ENCODE measurements around the gene OPN5. TPM values are rescaled to one million over a fixed set of nuclear protein-coding genes. Genes with fewer than 3 reads are reported as not detected.

The OPN5 gene
- total RNA-seq, 1 experiment from 2014 or later, result not detected

GRCh38 chr6:47752801-47753200, 29.0 kb upstream of the OPN5 start:
- H3K27ac ChIP-seq (ENCODE audit: low read depth, low read length, poor library complexity, severe bottlenecking), result no peak overlapping the region
- BruUV-seq (replicated peaks), result no TSS peak
- H3K36me3 ChIP-seq (ENCODE audit: insufficient read depth, low read length, poor library complexity, severe bottlenecking), result no peaks in the 10 kb centered on the region
- CTCF ChIA-PET, result no interaction called here
- no peaks in the 10 kb centered on the region for H3K9me3 ChIP-seq (ENCODE audit: low read depth, low read length, poor library complexity, severe bottlenecking)
- intact Hi-C loops (cut with micrococcal nuclease; ENCODE audit: unreplicated experiment), result no loop called here
- no peaks in the 10 kb centered on the region for H3K4me1 ChIP-seq (ENCODE audit: insufficient read depth, low read length, poor library complexity, severe bottlenecking)
- no peaks in the 10 kb centered on the region for H3K27me3 ChIP-seq (replicated peaks; ENCODE audit: insufficient read depth, low read depth, low read length, poor library complexity)
- TF ChIP-seq CTCF (conservative IDR thresholded peaks at IDR 0.05; ENCODE audit: low read depth, low read length) (no peak), EZH2 (IDR thresholded peaks at IDR 0.05; ENCODE audit: borderline replicate concordance, low read depth, low read length, poor library complexity, severe bottlenecking) (no peak)
- POLR2A ChIA-PET (ENCODE audit: low non-redundant PET), result no interaction called here
- H3K4me3 ChIP-seq (ENCODE audit: low read depth, low read length, poor library complexity, severe bottlenecking), result no peak overlapping the region
- no peak for DNase-seq (ENCODE audit: low spot score)

DNA sequence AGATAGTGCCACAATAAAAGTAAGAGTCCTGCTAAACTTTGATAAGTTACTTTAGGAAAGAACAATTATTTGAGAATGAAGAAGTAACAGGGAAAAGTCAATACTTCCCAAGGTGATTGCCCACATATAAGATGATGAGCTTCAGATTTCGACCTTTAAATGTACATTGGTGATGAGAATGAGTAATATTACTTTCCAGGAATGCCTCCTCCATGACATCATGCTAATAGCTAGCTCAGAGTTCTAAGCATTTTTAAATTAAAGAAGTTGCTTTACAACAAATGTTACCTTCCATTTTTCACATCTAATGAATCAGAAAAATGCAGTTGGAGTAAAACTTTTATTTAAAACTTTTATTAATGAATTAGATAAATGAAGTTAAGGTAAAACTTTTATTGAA, 22.5 kb upstream of the OPN5 start:
- H3K36me3 ChIP-seq (ENCODE audit: insufficient read depth, low read length, poor library complexity, severe bottlenecking), result no peaks in the 10 kb centered on the region
- TF ChIP-seq CTCF (conservative IDR thresholded peaks at IDR 0.05; ENCODE audit: low read depth, low read length), result no peak
- no peak for TF ChIP-seq EZH2 (IDR thresholded peaks at IDR 0.05; ENCODE audit: borderline replicate concordance, low read depth, low read length, poor library complexity, severe bottlenecking)
- DNase-seq (ENCODE audit: low spot score), result no peak
- H3K9me3 ChIP-seq (ENCODE audit: low read depth, low read length, poor library complexity, severe bottlenecking), result no peaks in the 10 kb centered on the region
- no peaks in the 10 kb centered on the region for H3K4me1 ChIP-seq (ENCODE audit: insufficient read depth, low read length, poor library complexity, severe bottlenecking)
- ChIA-PET POLR2A (ENCODE audit: low non-redundant PET) (no interaction called here), CTCF (no interaction called here)
- H3K27me3 ChIP-seq (replicated peaks; ENCODE audit: insufficient read depth, low read depth, low read length, poor library complexity), result no peaks in the 10 kb centered on the region
- intact Hi-C loops (cut with micrococcal nuclease; ENCODE audit: unreplicated experiment), result no loop called here
- no peak overlapping the region for H3K27ac ChIP-seq (ENCODE audit: low read depth, low read length, poor library complexity, severe bottlenecking)
- no TSS peak for BruUV-seq (replicated peaks)
- no peak overlapping the region for H3K4me3 ChIP-seq (ENCODE audit: low read depth, low read length, poor library complexity, severe bottlenecking)

DNA sequence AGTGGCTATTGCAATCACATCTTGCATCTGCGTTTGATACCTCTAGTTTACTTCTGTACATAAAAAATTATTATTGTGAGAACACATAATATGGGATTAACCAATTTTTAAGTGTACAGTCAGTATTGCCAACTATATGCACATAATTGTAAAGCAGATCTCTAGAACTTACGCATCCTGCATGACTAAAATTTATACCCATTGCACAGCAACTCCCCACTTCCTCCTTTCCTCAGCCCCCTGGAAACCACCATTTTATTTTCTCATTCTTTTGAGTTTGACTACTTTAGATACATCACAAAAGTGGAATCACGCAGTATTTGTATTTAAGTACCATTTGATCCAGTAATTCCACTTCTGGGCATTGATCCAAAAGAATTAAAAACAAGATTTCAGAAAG, 19.3 kb upstream of the OPN5 start:
- TF ChIP-seq CTCF (conservative IDR thresholded peaks at IDR 0.05; ENCODE audit: low read depth, low read length) (no peak), EZH2 (IDR thresholded peaks at IDR 0.05; ENCODE audit: borderline replicate concordance, low read depth, low read length, poor library complexity, severe bottlenecking) (no peak)
- intact Hi-C loops (cut with micrococcal nuclease; ENCODE audit: unreplicated experiment), result no loop called here
- no TSS peak for BruUV-seq (replicated peaks)
- H3K4me3 ChIP-seq (ENCODE audit: low read depth, low read length, poor library complexity, severe bottlenecking), result no peak overlapping the region
- no peaks in the 10 kb centered on the region for H3K36me3 ChIP-seq (ENCODE audit: insufficient read depth, low read length, poor library complexity, severe bottlenecking)
- no peak for DNase-seq (ENCODE audit: low spot score)
- no peaks in the 10 kb centered on the region for H3K9me3 ChIP-seq (ENCODE audit: low read depth, low read length, poor library complexity, severe bottlenecking)
- H3K27ac ChIP-seq (ENCODE audit: low read depth, low read length, poor library complexity, severe bottlenecking), result no peak overlapping the region
- no peaks in the 10 kb centered on the region for H3K4me1 ChIP-seq (ENCODE audit: insufficient read depth, low read length, poor library complexity, severe bottlenecking)
- ChIA-PET POLR2A (ENCODE audit: low non-redundant PET) (no interaction called here), CTCF (no interaction called here)
- no peaks in the 10 kb centered on the region for H3K27me3 ChIP-seq (replicated peaks; ENCODE audit: insufficient read depth, low read depth, low read length, poor library complexity)

Measured in A673 (cell line).